Uterus (tissue), 4 donors: ENCODE data around the gene PRELP. TPM values are rescaled to one million over a fixed set of nuclear protein-coding genes. Genes with fewer than 3 reads are reported as not detected.

Experiments used
- DNase-seq, 2 donors: peaks; one replicate each; pipeline ENCODE4 v3.0.0-alpha.2; 2019 to 2020
- H3K27ac ChIP-seq, 2 donors: fragments of 200-600 bp; sonication (generic); 1 replicate in 1 of 2; 2 replicates in 1 of 2; pipeline ENCODE4 v1.5.1; 2016 to 2018
- H3K27me3 ChIP-seq, 2 donors: fragments of 200-600 bp; sonication (generic); one replicate each; pipeline ENCODE4 v1.5.1; 2018 to 2019; ENCODE audit warnings: control low read depth in 1 of 2
- H3K36me3 ChIP-seq, 2 donors: fragments of 200-600 bp; sonication (generic); one replicate each; pipeline ENCODE4 v1.5.1; 2019; ENCODE audit warnings: control low read depth in 1 of 2
- H3K4me1 ChIP-seq, 2 donors: fragments of 200-600 bp; sonication (generic); one replicate each; pipeline ENCODE4 v1.5.1; 2018 to 2019; ENCODE audit warnings: control low read depth in 1 of 2
- H3K4me3 ChIP-seq, 2 donors: fragments of 200-600 bp; sonication (generic); 1 replicate in 1 of 2; 2 replicates in 1 of 2; pipeline ENCODE4 v1.5.1; 2018 to 2019; ENCODE audit warnings: mild to moderate bottlenecking in 1 of 2
- H3K9me3 ChIP-seq, 2 donors: fragments of 200-600 bp; sonication (generic); one replicate each; pipeline ENCODE4 v1.5.1; 2019; ENCODE audit warnings: control low read depth in 1 of 2
- POLR2A ChIP-seq, 2 donors: fragments of 450-650 bp; IDR thresholded peaks; one replicate each; pipeline ENCODE4 v1.6.1; 2016; ENCODE audit warnings: antibody characterized with exemption in 2 of 2, mild to moderate bottlenecking in 1 of 2, moderate library complexity in 1 of 2
- intact Hi-C: fragments of 100-400 bp; cut with DNase I; formaldehyde crosslinking; loops from one replicate; pipeline ENCODE4 v1.15.1; 2023; ENCODE audit warnings: low total_unique reads
- total RNA-seq, 4 donors: library from RNA; depleted of rRNA in 3 of 4; stranded (reverse); fragments of >200 nt in 3 of 4; gene quantifications; one replicate each; pipeline versions ENCODE4 v1.1.0 to v1.2.4, GENCODE V29; 2014 to 2023
- TF ChIP-seq, protein P1 (sequence below), 4 experiments: fragments of 200-600 bp in 2 of 4; fragments of 450-650 bp in 2 of 4; sonication (generic) in 2 of 4; IDR thresholded peaks; one replicate each; pipeline ENCODE4 v1.5.1; 2016 to 2019; ENCODE audit warnings: antibody characterized with exemption in 4 of 4, mild to moderate bottlenecking in 2 of 4, moderate library complexity in 1 of 4
- donor health status: DM: yes; HTN: yes; CAD: no.

PRELP gene
- total RNA-seq, 4 donors from 2014 or later: 6.2 to 117 (median 56.6) TPM

- Histone ChIP-seq H3K27me3 (no peaks in the 10 kb centered on the region), H3K36me3 (no peaks in the 10 kb centered on the region), H3K4me1 (peaks cover 0 to 6% of the 10 kb centered on the region in 2 donors), H3K27ac (peak overlapping the region; percentile 71 to 74), H3K4me3 (no peak overlapping the region), H3K9me3 (no peaks in the 10 kb centered on the region)
- TF ChIP-seq, protein P1, sequence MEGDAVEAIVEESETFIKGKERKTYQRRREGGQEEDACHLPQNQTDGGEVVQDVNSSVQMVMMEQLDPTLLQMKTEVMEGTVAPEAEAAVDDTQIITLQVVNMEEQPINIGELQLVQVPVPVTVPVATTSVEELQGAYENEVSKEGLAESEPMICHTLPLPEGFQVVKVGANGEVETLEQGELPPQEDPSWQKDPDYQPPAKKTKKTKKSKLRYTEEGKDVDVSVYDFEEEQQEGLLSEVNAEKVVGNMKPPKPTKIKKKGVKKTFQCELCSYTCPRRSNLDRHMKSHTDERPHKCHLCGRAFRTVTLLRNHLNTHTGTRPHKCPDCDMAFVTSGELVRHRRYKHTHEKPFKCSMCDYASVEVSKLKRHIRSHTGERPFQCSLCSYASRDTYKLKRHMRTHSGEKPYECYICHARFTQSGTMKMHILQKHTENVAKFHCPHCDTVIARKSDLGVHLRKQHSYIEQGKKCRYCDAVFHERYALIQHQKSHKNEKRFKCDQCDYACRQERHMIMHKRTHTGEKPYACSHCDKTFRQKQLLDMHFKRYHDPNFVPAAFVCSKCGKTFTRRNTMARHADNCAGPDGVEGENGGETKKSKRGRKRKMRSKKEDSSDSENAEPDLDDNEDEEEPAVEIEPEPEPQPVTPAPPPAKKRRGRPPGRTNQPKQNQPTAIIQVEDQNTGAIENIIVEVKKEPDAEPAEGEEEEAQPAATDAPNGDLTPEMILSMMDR (IDR thresholded peaks at IDR 0.05): no peak
- TF ChIP-seq POLR2A (IDR thresholded peaks at IDR 0.05): no peak
- DNase-seq: no peak
- intact Hi-C loops: no loop called here
These were observed 43.6 kb downstream of the PRELP start for GRCh38 chr1:203519053-203519840.

- Histone ChIP-seq H3K27me3 (no peaks in the 10 kb centered on the region), H3K36me3 (no peaks in the 10 kb centered on the region), H3K4me3 (no peak overlapping the region), H3K4me1 (peaks cover 0 to 6% of the 10 kb centered on the region in 2 donors), H3K27ac (peak overlapping the region; percentile 71 to 74), H3K9me3 (no peaks in the 10 kb centered on the region)
- no peak for DNase-seq
- intact Hi-C loops: no loop called here
- TF ChIP-seq, protein P1 (IDR thresholded peaks at IDR 0.05): no peak
- no peak for TF ChIP-seq POLR2A (IDR thresholded peaks at IDR 0.05)
These were observed 44.3 kb downstream of the PRELP start for GRCh38 chr1:203519896-203520295.

- peak in 1 of 2 donors; percentile 55 for DNase-seq
- intact Hi-C loops: no loop called here
- TF ChIP-seq, protein P1 (IDR thresholded peaks at IDR 0.05): no peak
- TF ChIP-seq POLR2A (IDR thresholded peaks at IDR 0.05): peak in 1 of 2 donors; percentile 11
- no peaks in the 10 kb centered on the region for H3K9me3 ChIP-seq
- peaks cover 0 to 6% of the 10 kb centered on the region in 2 donors for H3K4me1 ChIP-seq
- H3K4me3 ChIP-seq: no peak overlapping the region
- H3K36me3 ChIP-seq: no peaks in the 10 kb centered on the region
- no peaks in the 10 kb centered on the region for H3K27me3 ChIP-seq
- peak overlapping the region; percentile 71 to 74 for H3K27ac ChIP-seq
These were observed 44.7 kb downstream of the PRELP start for GRCh38 chr1:203520315-203520714.

- Histone ChIP-seq H3K36me3 (no peaks in the 10 kb centered on the region), H3K27ac (peak overlapping the region; percentile 71 to 74), H3K27me3 (no peaks in the 10 kb centered on the region), H3K4me1 (peaks cover 0 to 6% of the 10 kb centered on the region in 2 donors), H3K4me3 (no peak overlapping the region), H3K9me3 (no peaks in the 10 kb centered on the region)
- TF ChIP-seq POLR2A (IDR thresholded peaks at IDR 0.05): no peak
- TF ChIP-seq, protein P1 (IDR thresholded peaks at IDR 0.05): no peak
- DNase-seq: no peak
- intact Hi-C loops: no loop called here
These were observed 45.6 kb downstream of the PRELP start for GRCh38 chr1:203521074-203521794.

DNA sequence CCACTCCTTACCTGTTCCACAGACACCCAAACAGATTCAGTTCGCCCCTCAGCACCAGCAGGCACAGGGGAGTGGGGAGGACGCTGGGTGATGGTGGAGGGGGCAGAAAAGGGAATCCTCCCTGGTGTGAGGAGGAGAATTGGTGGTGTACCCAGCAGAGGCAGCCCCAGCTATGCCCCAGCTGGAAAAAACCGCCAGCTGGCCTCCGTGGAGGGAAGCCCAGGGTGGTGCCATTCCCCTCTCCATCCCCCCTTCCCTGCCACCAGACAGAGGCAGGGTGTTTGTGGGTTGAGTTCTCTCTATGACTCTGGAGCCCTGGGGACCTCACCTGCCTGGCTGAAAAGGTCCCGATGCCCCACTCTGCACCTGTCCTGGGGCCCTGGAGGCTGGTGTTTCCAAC is 46.2 kb downstream of the PRELP start:
- Histone ChIP-seq H3K36me3 (no peaks in the 10 kb centered on the region), H3K4me1 (peaks cover 0 to 6% of the 10 kb centered on the region in 2 donors), H3K4me3 (no peak overlapping the region), H3K27me3 (no peaks in the 10 kb centered on the region), H3K9me3 (no peaks in the 10 kb centered on the region), H3K27ac (peak overlapping the region; percentile 71 to 74)
- intact Hi-C loops: no loop called here
- DNase-seq: no peak
- no peak for TF ChIP-seq POLR2A (IDR thresholded peaks at IDR 0.05)
